Activated T-helper 2 cell treated with anti-CD3 and anti-CD28 coated beads, Interferon-gamma antibody, Interleukin-2, Interleukin-4, amounts not matched to agents 10 μg/mL and 5 μg/mL and 100 μg/mL, durations not matched to agents 14 hours and 24 hours and 36 hours (primary cell): ENCODE data around the gene TARBP2. TPM values are rescaled to one million over a fixed set of nuclear protein-coding genes. Genes with fewer than 3 reads are reported as not detected.

ENCODE experiments used
- DNase-seq: peaks from one replicate; pipeline ENCODE4 v3.0.0; 2021; ENCODE audit warnings: low spot score
- H3K27ac Mint-ChIP-seq: one replicate; pipeline ENCODE4 v1.8.0; 2021; ENCODE audit warnings: mixed read lengths
- H3K27me3 Mint-ChIP-seq: one replicate; pipeline ENCODE4 v1.8.0; 2021; ENCODE audit warnings: low read depth, mixed read lengths
- H3K36me3 Mint-ChIP-seq: one replicate; pipeline ENCODE4 v1.8.0; 2021; ENCODE audit warnings: low read depth, mixed read lengths
- H3K4me1 Mint-ChIP-seq: one replicate; pipeline ENCODE4 v1.8.0; 2021; ENCODE audit warnings: low read depth, mixed read lengths
- H3K4me3 Mint-ChIP-seq: one replicate; pipeline ENCODE4 v1.8.0; 2021; ENCODE audit warnings: low read depth, mild to moderate bottlenecking, moderate library complexity, mixed read lengths
- H3K9me3 Mint-ChIP-seq: one replicate; pipeline ENCODE4 v1.8.0; 2021; ENCODE audit warnings: mixed read lengths
- intact Hi-C: fragments of 100-400 bp; cut with micrococcal nuclease; formaldehyde crosslinking; loops from one replicate; pipeline ENCODE4 v1.15.1; 2023
- total RNA-seq: library from RNA; stranded (reverse); gene quantifications from 2 replicates; pipeline ENCODE4 v1.2.3, GENCODE V29; 2022

The TARBP2 gene, protein sequence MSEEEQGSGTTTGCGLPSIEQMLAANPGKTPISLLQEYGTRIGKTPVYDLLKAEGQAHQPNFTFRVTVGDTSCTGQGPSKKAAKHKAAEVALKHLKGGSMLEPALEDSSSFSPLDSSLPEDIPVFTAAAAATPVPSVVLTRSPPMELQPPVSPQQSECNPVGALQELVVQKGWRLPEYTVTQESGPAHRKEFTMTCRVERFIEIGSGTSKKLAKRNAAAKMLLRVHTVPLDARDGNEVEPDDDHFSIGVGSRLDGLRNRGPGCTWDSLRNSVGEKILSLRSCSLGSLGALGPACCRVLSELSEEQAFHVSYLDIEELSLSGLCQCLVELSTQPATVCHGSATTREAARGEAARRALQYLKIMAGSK
- total RNA-seq, result 43.9 and 47.0 TPM in 2 replicates

DNA sequence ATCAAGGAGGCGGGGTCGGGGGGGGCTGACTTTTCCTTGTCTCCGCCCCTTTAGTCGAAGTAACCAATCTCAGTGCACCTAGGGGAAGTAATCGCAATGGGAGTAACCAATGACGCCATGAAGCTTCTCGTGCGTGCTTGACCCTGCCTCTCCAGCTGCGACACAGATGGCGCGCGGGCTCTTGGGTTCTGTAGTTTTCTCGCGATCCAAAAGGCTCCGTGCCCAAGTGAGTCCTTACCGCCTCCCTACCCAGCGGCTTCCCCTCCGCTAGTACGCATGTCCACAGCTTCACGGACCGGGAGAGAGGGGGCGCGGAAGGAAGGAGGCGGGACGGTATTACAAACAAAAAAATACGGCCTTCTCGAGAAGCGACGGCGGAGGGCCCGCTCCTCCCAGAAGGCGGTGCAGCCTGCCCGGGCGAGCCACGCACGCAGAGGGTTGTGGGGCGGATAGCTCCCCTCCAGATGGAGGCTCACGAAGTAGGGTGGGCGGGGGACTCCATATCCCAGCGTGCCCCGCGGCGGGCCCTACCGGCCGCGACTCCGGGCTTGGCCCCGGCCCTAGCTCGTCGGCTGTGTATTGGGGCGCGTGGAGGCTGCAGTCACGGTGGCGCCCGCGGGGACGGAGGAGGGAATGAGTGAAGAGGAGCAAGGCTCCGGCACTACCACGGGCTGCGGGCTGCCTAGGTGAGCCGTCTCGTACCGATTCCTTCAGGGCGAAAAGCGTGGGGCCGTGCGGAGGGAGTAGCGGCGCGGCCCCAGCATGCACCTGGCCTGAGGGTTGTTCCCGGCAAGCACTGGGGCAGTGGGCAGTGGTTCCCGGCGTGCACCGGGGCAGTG lies at the start of gene TARBP2:
Gene TARBP2, plus strand, starts transcription at position 508 of the 839 bp plus-strand sequence. Its CDS starts 126 bp downstream, at position 634.
- DNase-seq, result peak; percentile 94
- H3K27ac Mint-ChIP-seq, result peak within 1 kb of the TSS; percentile 98
- peaks cover 15% of the 10 kb centered on the region for H3K36me3 Mint-ChIP-seq
- no peaks in the 10 kb centered on the region for H3K27me3 Mint-ChIP-seq
- H3K9me3 Mint-ChIP-seq, result no peaks in the 10 kb centered on the region
- peak within 1 kb of the TSS; percentile 90 for H3K4me3 Mint-ChIP-seq
- peaks cover 27% of the 10 kb centered on the region for H3K4me1 Mint-ChIP-seq
- intact Hi-C loops, result loop anchor here (1.0 to 10.0 kb wide), 8 partner anchors 8 to 296 kb away; partner anchors contain the start of genes AAAS, ATF7, ATP5MC2 and ITGB7

DNA sequence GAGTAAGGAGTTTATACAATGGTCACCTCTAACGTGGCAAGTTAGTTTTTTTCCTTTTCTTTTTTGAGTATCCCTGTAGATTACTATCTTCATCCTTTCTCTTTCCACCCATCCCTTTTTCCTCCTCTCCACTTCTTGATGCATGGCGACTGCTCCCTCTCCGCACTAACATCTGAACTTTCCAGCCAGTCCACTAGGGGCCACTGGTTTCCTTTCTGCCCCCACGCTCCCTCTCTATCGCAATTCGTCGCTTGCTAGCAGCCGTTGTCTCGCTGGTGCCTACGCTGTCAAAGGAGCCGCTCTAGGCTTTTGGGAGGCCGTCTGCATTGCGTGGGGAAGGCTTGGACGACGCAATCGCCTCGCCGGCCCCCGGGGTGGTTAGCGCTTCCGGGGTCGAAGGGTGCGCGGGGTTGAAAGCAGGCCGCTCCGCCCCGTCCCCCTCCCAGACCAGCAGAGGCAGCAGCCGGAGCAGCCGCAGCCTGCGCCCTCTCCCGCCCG lies 49.4 kb upstream of the TARBP2 start, which contains the start of gene PCBP2:
Gene PCBP2, plus strand, starts transcription at position 442 of the 498 bp plus-strand sequence. CDS start 2,699 bp downstream, outside the sequence.
- Mint-ChIP-seq H3K36me3 (peaks cover 59% of the 10 kb centered on the region), H3K9me3 (no peaks in the 10 kb centered on the region)

DNA sequence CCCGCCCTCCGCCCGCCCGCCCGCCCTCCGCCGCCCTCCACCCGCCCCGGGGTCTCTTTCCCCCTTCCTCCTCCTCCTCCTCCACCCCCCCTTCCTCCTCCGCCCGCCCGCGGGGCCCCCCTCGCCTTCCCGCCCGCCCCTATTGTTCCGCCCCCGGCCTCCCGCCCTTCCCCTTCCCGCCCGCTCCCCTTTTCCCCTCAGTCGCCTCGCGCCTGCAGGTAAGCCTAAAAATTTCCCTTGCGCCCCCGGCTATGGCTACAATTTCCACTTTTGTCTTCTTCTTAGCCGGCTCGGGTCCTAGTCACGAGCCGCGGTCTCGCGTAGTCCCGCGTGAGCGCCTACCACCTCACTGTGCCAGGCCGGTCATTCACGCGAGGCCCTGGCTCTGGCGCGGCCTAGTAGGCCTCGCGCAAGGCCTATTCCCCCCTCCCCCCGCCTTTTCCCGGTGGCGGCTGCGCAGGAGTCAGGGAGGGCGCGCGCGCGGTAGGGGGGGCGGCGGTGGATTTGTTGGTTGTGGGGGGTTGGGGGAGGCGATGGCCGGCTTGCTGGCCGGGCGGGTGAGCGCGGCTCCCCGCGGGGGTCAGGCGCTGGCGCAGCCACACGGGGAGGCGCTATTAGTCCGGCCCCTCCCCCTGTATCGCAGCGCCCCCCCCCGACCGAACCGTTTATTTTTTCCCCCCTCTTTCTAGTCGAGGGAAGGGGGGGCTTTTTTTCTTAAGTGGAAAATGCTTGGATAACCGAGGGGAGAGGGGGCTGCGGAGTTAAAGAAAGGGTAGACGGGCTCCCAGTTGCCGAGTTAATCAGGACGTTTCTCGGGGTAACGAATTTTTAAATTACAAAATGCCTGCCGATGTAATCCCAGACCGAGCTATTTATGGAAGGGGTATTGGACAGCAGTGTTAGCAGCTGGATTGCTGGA lies 48.7 kb upstream of the TARBP2 start:
- H3K4me3 Mint-ChIP-seq, result peak overlapping the region; percentile 100
- DNase-seq, result peak; percentile 71
- no peaks in the 10 kb centered on the region for H3K27me3 Mint-ChIP-seq
- intact Hi-C loops, result no loop called here
- no peaks in the 10 kb centered on the region for H3K9me3 Mint-ChIP-seq
- H3K36me3 Mint-ChIP-seq, result peaks cover 65% of the 10 kb centered on the region
- peak overlapping the region; percentile 100 for H3K27ac Mint-ChIP-seq
- H3K4me1 Mint-ChIP-seq, result peaks cover 35% of the 10 kb centered on the region

More for the DNA sequence above, 49.4 kb upstream of the TARBP2 start, which contains the start of gene PCBP2:
- Mint-ChIP-seq H3K27ac (peak within 1 kb of the TSS; percentile 100), H3K4me1 (peaks cover 35% of the 10 kb centered on the region), H3K4me3 (peak within 1 kb of the TSS; percentile 100), H3K27me3 (no peaks in the 10 kb centered on the region)
- intact Hi-C loops, result loop anchor here (1.0 kb wide), 2 partner anchors 10 to 50 kb away; partner anchors contain the start of genes PRR13 and TARBP2
- peak; percentile 97 for DNase-seq

DNA sequence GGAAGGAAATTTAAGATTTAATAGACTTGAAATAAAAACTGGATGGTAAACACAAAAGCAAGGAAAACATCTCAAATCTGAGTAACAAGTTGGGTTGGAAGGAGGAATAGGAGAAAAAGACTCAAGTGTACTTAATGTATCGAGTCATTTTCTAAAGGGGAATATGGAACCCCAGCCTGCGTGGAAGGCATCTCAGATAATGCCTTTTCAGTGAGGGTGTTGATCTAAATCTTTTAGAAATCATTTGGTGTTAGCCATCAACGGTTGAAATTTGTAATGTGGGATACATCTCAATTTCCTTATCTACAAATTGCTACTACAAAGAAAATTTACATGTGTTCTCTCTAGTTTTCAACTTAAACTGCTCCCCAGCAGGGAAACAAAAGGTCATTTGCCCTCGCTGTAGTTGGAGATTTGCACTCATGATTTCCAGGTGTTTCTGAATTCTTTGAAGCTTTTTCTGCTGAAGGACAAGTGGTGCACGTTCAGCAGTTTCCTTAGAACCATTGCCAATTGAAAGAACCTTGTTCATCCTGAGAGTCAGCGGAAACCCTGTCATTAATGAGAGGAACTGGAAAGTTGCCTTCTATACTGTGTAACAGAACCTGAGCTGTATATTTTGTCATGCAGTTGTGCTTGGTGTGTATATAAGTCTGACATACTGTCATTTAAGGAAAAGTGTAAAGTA lies 47.0 kb upstream of the TARBP2 start:
- Mint-ChIP-seq H3K27me3 (no peaks in the 10 kb centered on the region), H3K27ac (peak overlapping the region; percentile 40), H3K4me1 (peaks cover 36% of the 10 kb centered on the region), H3K4me3 (peak overlapping the region; percentile 100), H3K9me3 (no peaks in the 10 kb centered on the region), H3K36me3 (peaks cover 69% of the 10 kb centered on the region)
- no peak for DNase-seq
- intact Hi-C loops, result no loop called here

DNA sequence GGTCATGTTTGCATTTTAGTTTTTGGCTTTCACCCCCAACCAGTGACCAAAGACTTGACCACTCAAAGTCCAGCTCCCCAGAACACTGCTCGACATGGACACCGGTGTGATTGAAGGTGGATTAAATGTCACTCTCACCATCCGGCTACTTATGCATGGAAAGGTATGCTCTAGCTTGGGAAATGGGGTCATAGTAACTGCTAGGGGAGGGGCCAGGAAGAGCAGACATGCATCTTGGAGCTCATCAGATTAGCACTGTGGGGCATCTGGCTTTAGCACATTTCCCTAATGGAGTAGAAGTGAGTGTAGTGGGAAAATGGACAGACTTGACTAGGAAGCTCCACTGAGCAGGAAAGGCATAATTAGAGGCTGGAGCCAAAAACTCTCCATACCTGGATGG lies 46.4 kb upstream of the TARBP2 start:
- Mint-ChIP-seq H3K27ac (peak overlapping the region; percentile 33), H3K36me3 (peaks cover 73% of the 10 kb centered on the region), H3K27me3 (no peaks in the 10 kb centered on the region), H3K4me1 (peaks cover 38% of the 10 kb centered on the region), H3K9me3 (no peaks in the 10 kb centered on the region), H3K4me3 (peak overlapping the region; percentile 100)
- DNase-seq, result no peak
- intact Hi-C loops, result no loop called here

DNA sequence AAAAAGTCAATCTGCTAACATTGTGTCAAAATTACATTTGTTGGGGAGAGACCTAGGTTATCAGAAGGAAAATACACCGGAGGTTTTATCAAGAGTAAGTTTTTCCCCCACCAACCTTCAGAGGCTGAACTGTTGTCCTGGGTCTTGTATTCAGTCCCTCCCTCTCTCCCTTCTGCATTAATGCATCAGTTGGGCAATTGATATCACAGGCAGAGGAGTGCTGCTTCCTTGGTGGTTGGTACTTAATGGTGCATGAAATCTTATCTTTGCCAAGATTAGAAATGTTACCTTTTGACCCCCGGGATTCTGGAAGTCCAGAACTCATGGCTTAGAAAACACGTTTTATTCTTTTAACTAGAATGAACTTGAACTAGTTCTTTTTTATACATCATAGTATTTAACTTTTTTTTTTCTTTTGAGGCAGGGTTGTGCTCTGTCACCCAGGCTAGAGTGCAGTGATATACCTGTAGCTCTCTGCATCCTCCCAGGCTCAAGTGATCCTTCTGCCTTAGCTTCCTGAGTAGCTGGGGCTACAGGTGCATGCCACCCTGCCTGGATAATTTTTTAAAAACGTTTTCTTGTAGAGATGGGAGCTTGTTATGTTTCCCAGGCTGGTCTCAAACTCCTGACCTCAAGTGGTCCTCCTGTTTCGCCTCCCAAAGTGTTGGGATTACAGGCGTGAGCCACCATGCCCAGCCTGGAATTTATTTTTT lies 44.3 kb upstream of the TARBP2 start:
- Mint-ChIP-seq H3K27ac (no peak overlapping the region), H3K4me3 (no peak overlapping the region), H3K36me3 (peaks cover 87% of the 10 kb centered on the region), H3K9me3 (no peaks in the 10 kb centered on the region), H3K4me1 (peaks cover 39% of the 10 kb centered on the region), H3K27me3 (no peaks in the 10 kb centered on the region)
- no peak for DNase-seq
- intact Hi-C loops, result no loop called here

DNA sequence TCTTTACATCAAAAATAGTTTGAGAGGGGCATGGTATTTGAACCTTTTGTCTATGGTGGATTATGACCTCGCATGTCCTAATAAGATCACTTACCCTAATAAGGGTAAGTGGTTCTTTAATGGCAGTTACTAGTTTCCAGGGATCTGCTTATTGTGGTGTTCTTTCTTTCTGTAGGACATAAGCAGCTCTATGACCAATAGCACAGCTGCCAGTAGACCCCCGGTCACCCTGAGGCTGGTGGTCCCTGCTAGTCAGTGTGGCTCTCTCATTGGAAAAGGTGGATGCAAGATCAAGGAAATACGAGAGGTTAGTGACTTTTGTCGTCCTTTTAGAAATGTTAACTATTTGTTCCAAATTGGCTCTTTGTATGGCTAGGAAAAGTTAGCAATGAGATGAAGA lies 42.0 kb upstream of the TARBP2 start:
- intact Hi-C loops, result no loop called here
- peaks cover 35% of the 10 kb centered on the region for H3K4me1 Mint-ChIP-seq
- H3K9me3 Mint-ChIP-seq, result no peaks in the 10 kb centered on the region
- H3K36me3 Mint-ChIP-seq, result peaks cover 95% of the 10 kb centered on the region
- H3K27me3 Mint-ChIP-seq, result no peaks in the 10 kb centered on the region
- no peak overlapping the region for H3K4me3 Mint-ChIP-seq
- no peak for DNase-seq
- no peak overlapping the region for H3K27ac Mint-ChIP-seq

DNA sequence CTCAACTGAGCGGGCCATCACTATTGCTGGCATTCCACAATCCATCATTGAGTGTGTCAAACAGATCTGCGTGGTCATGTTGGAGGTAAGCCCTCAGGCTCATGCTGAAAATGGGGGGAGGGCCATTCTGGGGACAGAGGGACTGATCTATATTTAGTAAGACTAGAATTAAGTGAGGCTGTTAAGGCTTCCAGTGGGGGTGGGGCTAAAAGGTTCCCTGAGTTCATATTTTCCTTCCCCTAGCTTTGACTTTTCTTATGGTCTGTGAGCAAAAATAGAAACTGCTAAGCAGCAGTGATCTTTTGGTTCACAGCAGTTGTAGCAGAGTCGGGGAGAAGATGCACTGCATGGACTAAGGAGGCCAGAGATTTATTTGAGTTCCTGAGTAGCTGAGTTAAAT lies 40.0 kb upstream of the TARBP2 start:
- intact Hi-C loops, result no loop called here
- Mint-ChIP-seq H3K36me3 (peaks cover 95% of the 10 kb centered on the region), H3K9me3 (no peaks in the 10 kb centered on the region), H3K4me1 (peaks cover 22% of the 10 kb centered on the region), H3K27me3 (no peaks in the 10 kb centered on the region), H3K27ac (no peak overlapping the region), H3K4me3 (no peak overlapping the region)
- DNase-seq, result no peak

DNA sequence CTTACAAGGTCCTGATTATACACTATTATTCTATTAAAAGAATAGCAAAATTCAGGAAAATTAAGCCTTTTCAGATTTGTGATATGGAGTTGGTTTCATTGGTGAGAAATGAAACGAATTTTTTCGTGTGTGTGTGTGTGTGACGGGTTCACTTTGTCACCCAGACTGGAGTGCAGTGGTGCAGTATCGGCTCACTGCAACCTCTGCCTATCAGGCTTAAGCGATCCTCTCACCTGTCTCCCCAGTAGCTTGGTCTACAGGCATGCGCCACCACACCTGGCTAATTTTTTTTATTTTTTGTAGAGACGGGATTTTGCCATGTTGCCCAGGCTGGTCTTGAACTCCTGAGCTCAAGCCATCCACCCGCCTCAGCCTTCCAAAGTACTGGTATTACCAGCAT lies 39.5 kb upstream of the TARBP2 start:
- Mint-ChIP-seq H3K4me1 (peaks cover 21% of the 10 kb centered on the region), H3K27ac (no peak overlapping the region), H3K9me3 (no peaks in the 10 kb centered on the region), H3K27me3 (no peaks in the 10 kb centered on the region), H3K4me3 (no peak overlapping the region), H3K36me3 (peaks cover 96% of the 10 kb centered on the region)
- DNase-seq, result no peak
- intact Hi-C loops, result no loop called here

DNA sequence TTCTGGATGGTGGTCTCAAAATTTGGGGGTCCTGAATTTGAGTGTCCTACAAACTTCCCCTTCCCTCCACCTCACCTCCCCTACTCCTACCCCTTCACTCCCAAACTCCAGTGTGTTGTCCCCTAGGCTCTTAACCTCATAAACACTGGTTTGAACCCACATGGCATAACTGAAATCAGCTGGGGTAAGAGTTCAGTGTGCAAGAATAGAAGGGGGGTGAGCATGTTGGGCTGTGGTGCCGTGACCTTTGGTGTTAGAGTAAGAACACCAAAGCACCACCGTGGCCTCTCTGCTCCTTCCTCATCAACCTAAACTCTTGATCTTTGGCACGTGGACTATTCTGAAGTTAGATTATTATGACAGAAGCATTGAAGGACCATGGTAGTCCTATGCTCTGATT lies 38.1 kb upstream of the TARBP2 start:
- intact Hi-C loops, result no loop called here

More for the DNA sequence above, 38.1 kb upstream of the TARBP2 start:
- no peaks in the 10 kb centered on the region for H3K9me3 Mint-ChIP-seq
- H3K4me3 Mint-ChIP-seq, result no peak overlapping the region
- no peaks in the 10 kb centered on the region for H3K27me3 Mint-ChIP-seq
- H3K36me3 Mint-ChIP-seq, result peaks cover 98% of the 10 kb centered on the region
- no peak overlapping the region for H3K27ac Mint-ChIP-seq
- H3K4me1 Mint-ChIP-seq, result peaks cover 20% of the 10 kb centered on the region
- no peak for DNase-seq
